Measurements from ENCODE around the gene RTN4R.

Gene RTN4R

GRCh38 chr22:20218987-20219386 lies 49.1 kb downstream of the RTN4R start:
- TF ChIP-seq MAX (IDR thresholded peaks at IDR 0.05; ENCODE audit: low read depth, low read length), result no peak
- TF ChIP-seq POLR2A (IDR thresholded peaks at IDR 0.05; ENCODE audit: extremely low read depth, insufficient read length), result no peak
- TF ChIP-seq CTCF (IDR thresholded peaks at IDR 0.05; ENCODE audit: low read depth, low read length), result no peak
- TF ChIP-seq MYC (IDR thresholded peaks at IDR 0.05; ENCODE audit: low read depth, low read length), result no peak
- H3K4me3 ChIP-seq (ENCODE audit: low read depth, low read length), result no peak overlapping the region
- no peak for DNase-seq (ENCODE audit: low read depth)

DNA sequence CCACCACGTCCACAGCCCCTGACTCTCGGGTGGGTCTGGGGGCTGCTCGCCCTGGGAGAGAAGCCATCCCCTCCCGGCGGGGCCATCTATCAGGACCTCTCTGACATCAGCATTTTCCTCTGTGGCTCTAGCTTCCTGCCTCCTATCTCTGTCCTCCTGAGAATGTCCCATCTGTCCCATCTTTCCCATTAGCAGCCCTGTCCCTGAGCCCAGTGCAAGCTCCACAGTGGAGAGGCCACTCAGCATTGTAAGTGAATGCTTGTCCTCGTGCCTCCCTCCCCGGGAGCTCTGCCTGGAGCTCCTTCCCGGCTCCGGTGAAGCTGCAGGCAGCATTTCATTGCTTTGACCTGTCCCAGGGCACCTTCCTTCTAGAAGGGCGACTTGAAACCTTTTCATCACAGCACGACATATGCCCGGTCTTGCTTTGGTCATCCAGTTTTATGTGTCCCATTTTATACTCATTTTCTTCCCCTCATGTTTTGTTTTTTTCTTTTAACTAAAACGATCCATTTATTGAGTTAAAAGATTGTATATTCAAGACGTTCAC lies 49.7 kb downstream of the RTN4R start:
- DNase-seq (ENCODE audit: low read depth), result no peak
- H3K4me3 ChIP-seq (ENCODE audit: low read depth, low read length), result no peak overlapping the region
- TF ChIP-seq CTCF (IDR thresholded peaks at IDR 0.05; ENCODE audit: low read depth, low read length) (no peak), MAX (IDR thresholded peaks at IDR 0.05; ENCODE audit: low read depth, low read length) (no peak), POLR2A (IDR thresholded peaks at IDR 0.05; ENCODE audit: extremely low read depth, insufficient read length) (no peak), MYC (IDR thresholded peaks at IDR 0.05; ENCODE audit: low read depth, low read length) (no peak)

DNA sequence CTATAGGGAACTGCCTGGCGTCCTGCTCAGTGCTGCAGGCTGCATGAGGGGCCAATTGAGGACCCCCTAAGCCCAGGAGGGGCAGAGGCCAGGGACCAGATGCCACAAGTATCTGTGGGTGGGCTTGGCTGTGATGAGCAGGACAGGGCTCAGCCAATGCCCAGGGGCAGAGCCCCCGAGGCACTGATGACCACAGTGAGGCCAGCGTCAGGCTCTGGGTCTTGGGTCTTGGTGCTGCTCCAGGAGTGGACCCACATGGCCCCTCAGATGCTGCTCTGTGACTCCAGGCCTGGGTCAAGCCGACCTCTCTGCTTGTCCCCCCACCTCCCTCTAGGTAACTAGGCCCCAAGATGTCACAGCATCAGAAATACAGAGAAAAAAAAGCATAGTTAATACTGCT lies 50.6 kb downstream of the RTN4R start:
- no peak for DNase-seq (ENCODE audit: low read depth)

DNA sequence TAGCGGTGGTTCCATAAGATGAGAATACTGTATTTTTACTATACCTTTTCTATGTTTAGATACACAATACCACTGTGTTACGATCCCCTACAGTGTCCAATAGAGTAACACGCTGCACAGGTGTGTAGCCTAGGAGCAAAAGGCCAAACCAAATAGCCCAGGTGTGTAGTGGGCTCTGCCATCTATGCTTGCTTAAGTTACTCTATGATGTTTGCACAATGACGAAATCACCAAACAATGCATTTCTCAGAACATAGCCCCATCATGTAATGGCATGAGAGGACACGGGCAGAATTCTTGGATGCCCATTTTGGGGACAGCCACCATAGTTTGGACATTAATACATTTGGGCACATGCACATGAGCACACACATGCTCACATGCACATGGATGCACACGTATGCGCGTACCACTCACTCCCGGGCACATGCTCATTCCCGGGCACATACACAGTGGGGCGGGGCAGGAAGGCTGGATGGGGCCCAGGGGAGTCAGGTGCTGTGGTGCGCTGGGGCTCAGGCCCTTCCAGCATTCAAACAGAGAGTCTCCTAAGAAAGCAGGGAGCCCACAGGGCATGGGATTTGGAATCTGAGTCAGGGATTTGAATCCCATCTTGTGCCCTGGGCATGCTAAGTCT lies 51.1 kb downstream of the RTN4R start:
- no peak overlapping the region for H3K4me3 ChIP-seq (ENCODE audit: low read depth, low read length)

More for the DNA sequence above, 50.6 kb downstream of the RTN4R start:
- TF ChIP-seq MYC (IDR thresholded peaks at IDR 0.05; ENCODE audit: low read depth, low read length) (no peak), MAX (IDR thresholded peaks at IDR 0.05; ENCODE audit: low read depth, low read length) (no peak), POLR2A (IDR thresholded peaks at IDR 0.05; ENCODE audit: extremely low read depth, insufficient read length) (no peak), CTCF (IDR thresholded peaks at IDR 0.05; ENCODE audit: low read depth, low read length) (no peak)
- H3K4me3 ChIP-seq (ENCODE audit: low read depth, low read length), result no peak overlapping the region

DNA sequence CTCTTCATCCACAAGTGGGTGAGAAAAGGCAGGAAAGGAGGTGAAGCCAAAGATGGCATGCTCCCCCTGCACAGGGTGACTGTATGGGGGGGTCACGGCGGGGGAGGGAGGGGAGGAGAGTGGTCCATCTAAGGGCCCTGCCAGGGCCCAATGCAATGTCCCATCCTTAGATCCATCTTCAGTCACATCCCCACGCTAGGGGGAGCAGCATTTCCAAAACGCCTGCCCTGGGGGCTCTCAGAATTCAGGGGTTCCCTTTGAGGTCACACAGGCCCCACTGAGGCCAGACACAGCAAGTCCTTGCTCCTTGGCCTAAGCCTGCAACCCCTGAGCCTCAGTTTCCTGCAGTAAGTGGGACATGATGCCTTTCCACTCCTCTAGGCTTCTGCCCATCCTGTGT lies 52.4 kb downstream of the RTN4R start:
- DNase-seq (ENCODE audit: low read depth), result no peak

More for the DNA sequence above, 51.1 kb downstream of the RTN4R start:
- no peak for DNase-seq (ENCODE audit: low read depth)
- TF ChIP-seq POLR2A (IDR thresholded peaks at IDR 0.05; ENCODE audit: extremely low read depth, insufficient read length) (no peak), MYC (IDR thresholded peaks at IDR 0.05; ENCODE audit: low read depth, low read length) (no peak), MAX (IDR thresholded peaks at IDR 0.05; ENCODE audit: low read depth, low read length) (no peak), CTCF (IDR thresholded peaks at IDR 0.05; ENCODE audit: low read depth, low read length) (no peak)

More for the DNA sequence above, 52.4 kb downstream of the RTN4R start:
- TF ChIP-seq CTCF (IDR thresholded peaks at IDR 0.05; ENCODE audit: low read depth, low read length), result no peak
- TF ChIP-seq MYC (IDR thresholded peaks at IDR 0.05; ENCODE audit: low read depth, low read length), result no peak
- TF ChIP-seq POLR2A (IDR thresholded peaks at IDR 0.05; ENCODE audit: extremely low read depth, insufficient read length), result no peak
- no peak for TF ChIP-seq MAX (IDR thresholded peaks at IDR 0.05; ENCODE audit: low read depth, low read length)
- no peak overlapping the region for H3K4me3 ChIP-seq (ENCODE audit: low read depth, low read length)

All from NB4 (cell line).